CD8-positive, alpha-beta memory T cell (primary cell): ENCODE results near the gene NSD1. TPM values are rescaled to one million over a fixed set of nuclear protein-coding genes. Genes with fewer than 3 reads are reported as not detected.

Source experiments
- CTCF ChIA-PET: fragments of 350-600 bp; sonication (Branson Sonifier 250); formaldehyde crosslinking; loops from one replicate; lab custom pipeline; 2021; ENCODE audit warnings: antibody characterized with exemption; lab: Charles Lee
- POLR2A ChIA-PET: fragments of 350-600 bp; sonication (Branson Sonifier 250); formaldehyde crosslinking; loops from one replicate; lab custom pipeline; 2021; ENCODE audit warnings: antibody characterized with exemption; lab: Charles Lee
- DNase-seq, 5 donors: peaks; one replicate each; pipeline versions ENCODE4 v3.0.0 to v3.0.0-alpha.2; 2020 to 2022; ENCODE audit warnings: mixed read lengths in 1 of 5
- H3K27ac ChIP-seq: one replicate; pipeline ENCODE4 v1.7.0; 2013; ENCODE audit warnings: low read depth, mild to moderate bottlenecking, low read length, moderate library complexity
- H3K27me3 ChIP-seq: 2 replicates; pipeline ENCODE4 v1.7.0; 2013; ENCODE audit warnings: low read length, mild to moderate bottlenecking; ENCODE audit not compliant: insufficient read depth, poor library complexity, severe bottlenecking
- H3K36me3 ChIP-seq: 2 replicates; pipeline ENCODE4 v1.7.0; 2013; ENCODE audit warnings: mild to moderate bottlenecking, low read length, moderate library complexity; ENCODE audit not compliant: insufficient read depth
- H3K4me1 ChIP-seq: 2 replicates; pipeline ENCODE4 v1.7.0; 2013; ENCODE audit warnings: mild to moderate bottlenecking, low read length, moderate library complexity; ENCODE audit not compliant: insufficient read depth
- H3K4me3 ChIP-seq: 2 replicates; pipeline ENCODE4 v1.7.0; 2013; ENCODE audit warnings: mild to moderate bottlenecking, low read length
- H3K9me3 ChIP-seq: 2 replicates; pipeline ENCODE4 v1.7.0; 2013; ENCODE audit warnings: mild to moderate bottlenecking, low read length
- H3K27ac Mint-ChIP-seq, 8 donors: one replicate each; pipeline ENCODE4 v1.8.0; 2020 to 2021; ENCODE audit warnings: mixed read lengths in 8 of 8, mild to moderate bottlenecking in 6 of 8, inconsistent platforms in 3 of 8, moderate library complexity in 3 of 8
- H3K27me3 Mint-ChIP-seq, 2 donors: one replicate each; pipeline ENCODE4 v1.8.0; 2020 to 2021; ENCODE audit warnings: mixed read lengths in 2 of 2, mild to moderate bottlenecking in 1 of 2, moderate library complexity in 1 of 2
- H3K36me3 Mint-ChIP-seq, 3 donors: one replicate each; pipeline ENCODE4 v1.8.0; 2020 to 2021; ENCODE audit warnings: mixed read lengths in 3 of 3, inconsistent platforms in 1 of 3, mild to moderate bottlenecking in 1 of 3
- H3K4me1 Mint-ChIP-seq, 3 donors: one replicate each; pipeline ENCODE4 v1.8.0; 2020 to 2021; ENCODE audit warnings: mixed read lengths in 3 of 3, inconsistent platforms in 1 of 3, mild to moderate bottlenecking in 1 of 3
- H3K4me3 Mint-ChIP-seq, 7 donors: one replicate each; pipeline ENCODE4 v1.8.0; 2020 to 2021; ENCODE audit warnings: mixed read lengths in 7 of 7, mild to moderate bottlenecking in 6 of 7, moderate library complexity in 4 of 7, inconsistent platforms in 2 of 7
- H3K9me3 Mint-ChIP-seq, 5 donors: one replicate each; pipeline ENCODE4 v1.8.0; 2020 to 2022; ENCODE audit warnings: mixed read lengths in 5 of 5, mild to moderate bottlenecking in 3 of 5, moderate library complexity in 2 of 5, inconsistent platforms in 1 of 5
- polyA plus RNA-seq: library from polyadenylated mRNA; unstranded; fragments of 300-500 nt; fragmentation: Illumina TruSeq; gene quantifications from one replicate; pipeline ENCODE4 v1.2.3, GENCODE V29; 2021
- total RNA-seq, 2 experiments: library from RNA; stranded (reverse); gene quantifications; one replicate each; pipeline ENCODE4 v1.2.3, GENCODE V29; 2021

The NSD1 gene
- total and polyA plus RNA-seq, 3 experiments from 2014 or later: 48.7 to 93.1 (median 86.7) TPM

DNA sequence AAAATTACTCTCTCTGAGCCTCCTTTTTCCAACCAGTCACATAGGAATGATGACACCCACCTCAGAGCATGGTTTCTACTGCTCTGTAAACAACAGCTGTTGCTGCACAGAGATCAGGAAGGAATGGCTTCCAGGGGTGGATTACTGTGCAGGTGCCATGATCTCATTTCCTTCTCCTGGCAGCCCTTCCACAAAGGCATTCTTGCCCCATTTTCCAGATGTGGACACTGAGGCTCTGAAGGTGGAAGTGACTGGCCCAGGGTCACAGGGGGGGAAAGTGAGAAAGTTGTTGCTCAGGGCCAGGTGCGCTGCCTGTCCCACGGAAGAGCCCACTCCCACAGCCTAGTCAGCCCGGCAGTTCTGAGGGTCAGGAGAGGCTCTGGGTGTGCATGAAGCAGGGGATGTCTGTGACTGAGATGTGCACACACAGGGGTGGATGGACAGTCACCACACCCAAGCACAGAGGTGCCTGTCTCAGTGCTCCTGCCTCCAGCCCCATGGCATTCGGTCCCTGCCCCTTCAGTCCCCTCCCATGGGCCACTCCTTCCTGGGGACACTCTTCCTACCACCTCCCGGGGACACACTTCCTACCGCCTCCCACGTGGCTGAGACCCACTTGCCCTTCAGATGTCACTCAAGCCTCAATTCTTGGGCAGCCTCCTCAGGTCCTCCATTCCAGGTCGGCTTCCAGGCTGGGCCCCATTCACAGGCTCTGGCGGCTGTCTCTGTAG is 29.9 kb upstream of the NSD1 start:
- Mint-ChIP-seq H3K4me1 (no peaks in the 10 kb centered on the region), H3K27me3 (peaks cover 6 to 10% of the 10 kb centered on the region in 2 donors), H3K27ac (no peak overlapping the region), H3K36me3 (no peaks in the 10 kb centered on the region), H3K9me3 (no peaks in the 10 kb centered on the region), H3K4me3 (no peak overlapping the region)
- ChIA-PET POLR2A (no interaction called here), CTCF (no interaction called here)
- Histone ChIP-seq H3K9me3 (no peaks in the 10 kb centered on the region), H3K36me3 (no peaks in the 10 kb centered on the region), H3K4me1 (no peaks in the 10 kb centered on the region), H3K4me3 (no peak overlapping the region), H3K27me3 (no peaks in the 10 kb centered on the region), H3K27ac (no peak overlapping the region)
- DNase-seq: no peak

DNA sequence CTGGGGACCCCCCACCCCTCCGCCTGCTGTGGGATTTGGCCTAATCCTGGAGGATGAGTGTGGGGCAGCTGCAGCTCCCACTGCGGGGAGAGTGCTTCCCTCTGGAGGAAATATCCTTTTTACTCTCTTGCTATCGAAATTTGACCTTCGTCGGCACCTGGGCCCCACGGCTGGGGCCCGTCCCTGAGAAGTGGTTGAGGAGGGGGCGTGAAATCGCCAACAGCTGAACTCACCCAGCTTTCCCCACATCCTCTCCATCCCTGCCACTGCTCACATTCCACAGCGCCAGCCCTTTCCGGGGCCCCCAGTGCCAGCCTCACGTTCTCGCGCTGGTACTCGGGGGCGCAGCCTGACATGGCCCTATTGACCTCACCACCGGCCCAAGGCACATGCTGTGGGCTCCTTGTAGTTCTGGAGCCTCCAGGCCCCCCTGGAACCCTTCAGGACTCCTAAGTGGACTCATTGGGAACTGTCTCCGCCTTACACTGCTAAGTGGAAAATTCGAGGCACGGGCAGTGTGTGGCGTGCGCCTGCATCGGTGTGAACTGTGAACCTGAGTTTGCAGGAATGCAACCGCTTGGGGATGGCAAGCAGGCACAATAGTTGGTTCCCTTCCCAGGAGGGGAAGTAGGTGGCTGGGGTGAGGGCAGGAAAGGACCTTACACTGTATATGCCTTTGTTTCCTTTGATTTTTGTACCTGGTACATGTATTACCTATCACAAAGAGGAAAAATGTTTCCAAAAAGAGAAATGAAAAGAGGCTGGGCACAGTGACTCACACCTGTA is 27.7 kb upstream of the NSD1 start:
- POLR2A ChIA-PET: no interaction called here
- Histone ChIP-seq H3K4me1 (no peaks in the 10 kb centered on the region), H3K36me3 (no peaks in the 10 kb centered on the region), H3K4me3 (no peak overlapping the region), H3K9me3 (no peaks in the 10 kb centered on the region), H3K27ac (no peak overlapping the region), H3K27me3 (no peaks in the 10 kb centered on the region)
- H3K27ac Mint-ChIP-seq: peak overlapping the region in 1 of 8 donors; percentile 38
- no peaks in the 10 kb centered on the region for H3K4me1 Mint-ChIP-seq
- H3K4me3 Mint-ChIP-seq: no peak overlapping the region
- peaks cover 4 to 5% of the 10 kb centered on the region in 2 donors for H3K27me3 Mint-ChIP-seq
- CTCF ChIA-PET: no interaction called here
- no peaks in the 10 kb centered on the region for H3K36me3 Mint-ChIP-seq
- H3K9me3 Mint-ChIP-seq: no peaks in the 10 kb centered on the region
- no peak for DNase-seq

- H3K27me3 ChIP-seq: no peaks in the 10 kb centered on the region
- no peak overlapping the region for H3K27ac ChIP-seq
- peaks cover 4% of the 10 kb centered on the region for H3K4me1 ChIP-seq
- H3K4me1 Mint-ChIP-seq: peaks cover 3 to 6% (median 5%) of the 10 kb centered on the region in 3 donors
- no peak overlapping the region for H3K4me3 ChIP-seq
- ChIA-PET POLR2A (no interaction called here), CTCF (no interaction called here)
- H3K9me3 ChIP-seq: no peaks in the 10 kb centered on the region
- no peaks in the 10 kb centered on the region for H3K36me3 ChIP-seq
- no peak overlapping the region for H3K4me3 Mint-ChIP-seq
- H3K27ac Mint-ChIP-seq: no peak overlapping the region
- peaks cover 4 to 5% of the 10 kb centered on the region in 2 donors for H3K27me3 Mint-ChIP-seq
- no peak for DNase-seq
- H3K9me3 Mint-ChIP-seq: no peaks in the 10 kb centered on the region
- no peaks in the 10 kb centered on the region for H3K36me3 Mint-ChIP-seq
These were observed 26.4 kb upstream of the NSD1 start for GRCh38 chr5:177107159-177107558.

DNA sequence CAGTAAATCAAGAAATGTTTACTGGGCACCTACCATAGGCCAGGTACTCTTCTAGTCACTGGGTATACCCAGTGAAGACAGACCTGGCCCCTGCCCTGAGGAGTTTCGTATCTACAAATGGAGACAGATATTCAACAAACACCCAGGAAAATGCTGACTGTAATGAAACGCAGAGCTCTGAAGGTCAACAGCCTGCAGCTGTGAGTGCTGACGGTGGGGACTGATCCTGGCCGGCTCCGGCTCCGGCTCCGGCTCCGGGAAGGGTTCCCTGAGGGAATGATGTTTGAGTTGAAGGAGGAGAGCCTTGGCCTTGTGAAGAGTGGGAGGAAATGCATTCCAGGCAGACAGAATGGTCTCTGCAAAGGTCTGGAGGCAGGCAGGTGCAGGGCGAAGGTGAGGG is 23.8 kb upstream of the NSD1 start:
- no peak for DNase-seq
- peaks cover 6 to 11% (median 9%) of the 10 kb centered on the region in 3 donors for H3K4me1 Mint-ChIP-seq
- Histone ChIP-seq H3K27me3 (no peaks in the 10 kb centered on the region), H3K4me3 (no peak overlapping the region), H3K27ac (no peak overlapping the region), H3K4me1 (peaks cover 4% of the 10 kb centered on the region), H3K36me3 (no peaks in the 10 kb centered on the region), H3K9me3 (no peaks in the 10 kb centered on the region)
- ChIA-PET POLR2A (no interaction called here), CTCF (interaction anchor here (1.0 kb wide), 1 partner anchor 38 kb away, joined by 5 read pairs; no protein-coding TSS in a partner anchor)
- no peaks in the 10 kb centered on the region for H3K9me3 Mint-ChIP-seq
- no peak overlapping the region for H3K27ac Mint-ChIP-seq
- no peaks in the 10 kb centered on the region for H3K36me3 Mint-ChIP-seq
- peaks cover 0 to 2% of the 10 kb centered on the region in 2 donors for H3K27me3 Mint-ChIP-seq
- no peak overlapping the region for H3K4me3 Mint-ChIP-seq

DNA sequence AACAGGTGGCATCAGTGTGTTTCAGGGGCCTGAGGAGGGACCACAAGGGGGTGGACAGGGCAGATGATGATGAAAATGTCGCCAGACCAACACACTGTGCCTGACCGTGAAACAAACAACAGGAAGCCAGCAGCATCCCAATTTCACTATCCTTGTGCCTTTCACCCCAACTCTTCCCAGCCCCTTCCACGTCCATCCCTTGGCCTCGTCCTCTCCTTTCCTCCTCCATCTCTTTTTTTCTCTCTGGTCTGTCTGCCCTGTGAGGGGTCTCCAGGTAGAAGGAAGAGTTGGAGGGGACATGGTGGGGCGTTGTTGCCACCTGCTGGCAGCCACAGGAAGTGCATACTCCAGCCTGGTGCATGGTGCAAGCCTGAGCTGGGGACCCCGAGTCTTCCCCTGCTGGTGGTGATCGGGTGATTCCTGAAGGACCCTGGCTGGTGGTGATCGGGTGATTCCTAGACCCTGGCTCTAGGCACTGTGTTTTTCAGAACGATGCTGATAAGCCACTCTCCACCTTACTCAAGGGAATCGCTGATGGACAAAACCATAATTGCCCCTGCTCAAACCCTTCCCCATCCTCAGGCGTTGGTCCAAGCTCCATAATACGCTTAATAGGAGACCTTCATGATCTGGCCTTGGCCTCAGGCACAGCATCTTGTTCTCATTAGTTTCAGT is 21.7 kb upstream of the NSD1 start:
- Mint-ChIP-seq H3K9me3 (no peaks in the 10 kb centered on the region), H3K4me1 (peaks cover 15 to 20% (median 19%) of the 10 kb centered on the region in 3 donors), H3K27ac (peak overlapping the region in 1 of 8 donors; percentile 63), H3K4me3 (peak overlapping the region in 1 of 7 donors; percentile 50), H3K27me3 (no peaks in the 10 kb centered on the region), H3K36me3 (peaks cover 0 to 1% (median 0%) of the 10 kb centered on the region in 3 donors)
- Histone ChIP-seq H3K9me3 (no peaks in the 10 kb centered on the region), H3K27me3 (no peaks in the 10 kb centered on the region), H3K4me1 (peaks cover 11% of the 10 kb centered on the region), H3K4me3 (no peak overlapping the region), H3K27ac (no peak overlapping the region), H3K36me3 (no peaks in the 10 kb centered on the region)
- ChIA-PET POLR2A (interaction anchor here (0.7 to 3.2 kb wide), 2 partner anchors 22 to 582 kb away, joined by 4 to 16 read pairs; partner anchors contain the start of gene NSD1), CTCF (interaction anchor here (0.6 to 4.8 kb wide), 22 partner anchors 10 to 479 kb away, joined by 3 to 31 read pairs (median 4); partner anchors contain the start of genes MXD3, NSD1, PRELID1 and RAB24)
- DNase-seq: peak; percentile 38 to 67 (median 47)

DNA sequence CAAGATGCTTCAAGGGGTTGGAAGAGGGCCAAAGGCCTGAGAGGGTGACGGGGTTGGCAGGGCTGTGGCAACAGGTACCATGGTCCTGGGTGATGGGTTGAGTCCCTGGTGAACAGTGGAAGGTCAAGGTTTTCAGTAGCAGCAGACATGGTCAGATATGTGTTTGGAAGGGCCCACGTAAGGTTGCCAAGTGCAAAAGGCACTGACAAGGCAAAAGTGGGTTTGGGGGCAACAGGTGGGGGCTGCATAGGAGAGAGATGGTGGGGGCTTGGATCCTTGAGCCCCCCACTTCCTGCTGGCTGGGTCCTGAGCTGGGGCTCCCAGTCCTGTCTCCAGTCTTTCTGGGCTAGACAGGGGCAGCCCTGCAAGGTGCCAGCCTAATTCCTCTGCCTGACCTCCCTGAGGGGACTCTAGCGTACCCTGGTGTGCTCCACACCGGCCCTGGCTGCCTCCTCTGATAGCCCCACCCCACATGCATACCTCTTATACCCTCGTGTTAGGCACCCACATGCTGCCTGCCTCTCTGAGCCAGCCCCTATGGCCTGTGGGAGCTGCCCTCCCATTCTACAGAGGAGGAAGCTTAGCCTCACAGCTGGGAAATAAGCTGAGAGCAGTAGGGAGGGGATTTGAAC is 20.9 kb upstream of the NSD1 start:
- H3K9me3 Mint-ChIP-seq: no peaks in the 10 kb centered on the region
- POLR2A ChIA-PET: interaction anchor here (3.2 kb wide), 1 partner anchor 21 kb away, joined by 16 read pairs; the partner anchor contains the start of gene NSD1

More for the DNA sequence above, 20.9 kb upstream of the NSD1 start:
- Histone ChIP-seq H3K36me3 (no peaks in the 10 kb centered on the region), H3K27me3 (no peaks in the 10 kb centered on the region), H3K4me3 (no peak overlapping the region), H3K9me3 (no peaks in the 10 kb centered on the region), H3K4me1 (peaks cover 16% of the 10 kb centered on the region), H3K27ac (no peak overlapping the region)
- no peak for DNase-seq
- peaks cover 19 to 24% (median 24%) of the 10 kb centered on the region in 3 donors for H3K4me1 Mint-ChIP-seq
- no peaks in the 10 kb centered on the region for H3K27me3 Mint-ChIP-seq
- peak overlapping the region in 1 of 7 donors; percentile 75 for H3K4me3 Mint-ChIP-seq
- peak overlapping the region in 1 of 8 donors; percentile 70 for H3K27ac Mint-ChIP-seq
- peaks cover 0 to 1% (median 0%) of the 10 kb centered on the region in 3 donors for H3K36me3 Mint-ChIP-seq
- CTCF ChIA-PET: interaction anchor here (0.6 to 4.8 kb wide), 28 partner anchors 12 to 455 kb away, joined by 3 to 31 read pairs (median 4); partner anchors contain the start of genes MXD3, NSD1, PRELID1 and RAB24
